ENCODE measurements around the gene C4orf50. TPM values are rescaled to one million over a fixed set of nuclear protein-coding genes. Genes with fewer than 3 reads are reported as not detected.
A peak's percentile ranks its signal among the peaks of the same experiment; 100 is the strongest.

The C4orf50 gene
- total and polyA plus RNA-seq, 5 donors from 2014 or later, result 0.05 to 3.5 (median 0.11) TPM; not detected in 2

GRCh38 chr4:5969336-5969735 lies 48.9 kb downstream of the C4orf50 start:
- Mint-ChIP-seq H3K27me3 (peaks cover 10% of the 10 kb centered on the region), H3K36me3 (no peaks in the 10 kb centered on the region), H3K4me1 (no peaks in the 10 kb centered on the region), H3K9me3 (peaks cover 0 to 3% (median 0%) of the 10 kb centered on the region in 7 donors), H3K27ac (no peak overlapping the region), H3K4me3 (no peak overlapping the region)
- DNase-seq, result no peak
- Histone ChIP-seq H3K4me3 (ENCODE audit: low read depth, low read length) (no peak overlapping the region), H3K9me3 (ENCODE audit: control insufficient read depth in 2 of 2, low read length in 2 of 2) (no peaks in the 10 kb centered on the region), H3K27ac (ENCODE audit: insufficient read depth, low read length, poor library complexity, severe bottlenecking) (no peak overlapping the region), H3K4me1 (ENCODE audit: control insufficient read depth, insufficient read depth, low read length, poor library complexity, severe bottlenecking) (no peaks in the 10 kb centered on the region), H3K27me3 (ENCODE audit: control insufficient read depth, insufficient read depth, low read length) (no peaks in the 10 kb centered on the region), H3K36me3 (ENCODE audit: control insufficient read depth, insufficient read depth, low read length) (no peaks in the 10 kb centered on the region)
- no peak for ATAC-seq (ENCODE audit: low read depth in 2 of 2)

- Histone ChIP-seq H3K36me3 (ENCODE audit: control insufficient read depth, insufficient read depth, low read length) (no peaks in the 10 kb centered on the region), H3K4me1 (ENCODE audit: control insufficient read depth, insufficient read depth, low read length, poor library complexity, severe bottlenecking) (no peaks in the 10 kb centered on the region), H3K27ac (ENCODE audit: insufficient read depth, low read length, poor library complexity, severe bottlenecking) (no peak overlapping the region), H3K9me3 (ENCODE audit: control insufficient read depth in 2 of 2, low read length in 2 of 2) (no peaks in the 10 kb centered on the region), H3K27me3 (ENCODE audit: control insufficient read depth, insufficient read depth, low read length) (no peaks in the 10 kb centered on the region), H3K4me3 (ENCODE audit: low read depth, low read length) (no peak overlapping the region)
- Mint-ChIP-seq H3K36me3 (no peaks in the 10 kb centered on the region), H3K4me1 (no peaks in the 10 kb centered on the region), H3K9me3 (peaks cover 0 to 3% (median 0%) of the 10 kb centered on the region in 7 donors), H3K4me3 (no peak overlapping the region), H3K27ac (peak overlapping the region in 1 of 3 donors; percentile 82), H3K27me3 (peaks cover 10% of the 10 kb centered on the region)
- ATAC-seq (ENCODE audit: low read depth in 2 of 2) (no peak), DNase-seq (no peak)
Observed at GRCh38 chr4:5968246-5968645, 50.0 kb downstream of the C4orf50 start.

- ATAC-seq (ENCODE audit: low read depth in 2 of 2) (no peak), DNase-seq (no peak)
- H3K27ac ChIP-seq (ENCODE audit: insufficient read depth, low read length, poor library complexity, severe bottlenecking), result no peak overlapping the region
- no peaks in the 10 kb centered on the region for H3K9me3 ChIP-seq (ENCODE audit: control insufficient read depth in 2 of 2, low read length in 2 of 2)
- no peaks in the 10 kb centered on the region for H3K36me3 ChIP-seq (ENCODE audit: control insufficient read depth, insufficient read depth, low read length)
- Mint-ChIP-seq H3K27ac (no peak overlapping the region), H3K27me3 (peaks cover 10% of the 10 kb centered on the region), H3K4me1 (no peaks in the 10 kb centered on the region), H3K9me3 (peaks cover 0 to 3% (median 0%) of the 10 kb centered on the region in 7 donors), H3K36me3 (no peaks in the 10 kb centered on the region), H3K4me3 (no peak overlapping the region)
- H3K27me3 ChIP-seq (ENCODE audit: control insufficient read depth, insufficient read depth, low read length), result no peaks in the 10 kb centered on the region
- H3K4me1 ChIP-seq (ENCODE audit: control insufficient read depth, insufficient read depth, low read length, poor library complexity, severe bottlenecking), result no peaks in the 10 kb centered on the region
- H3K4me3 ChIP-seq (ENCODE audit: low read depth, low read length), result no peak overlapping the region
Observed at GRCh38 chr4:5967783-5968182, 50.4 kb downstream of the C4orf50 start.

- H3K9me3 ChIP-seq (ENCODE audit: control insufficient read depth in 2 of 2, low read length in 2 of 2), result no peaks in the 10 kb centered on the region
- ATAC-seq (ENCODE audit: low read depth in 2 of 2) (no peak), DNase-seq (no peak)
- Mint-ChIP-seq H3K36me3 (no peaks in the 10 kb centered on the region), H3K4me3 (no peak overlapping the region), H3K27me3 (peaks cover 10% of the 10 kb centered on the region), H3K27ac (no peak overlapping the region), H3K4me1 (no peaks in the 10 kb centered on the region), H3K9me3 (peaks cover 0 to 1% (median 0%) of the 10 kb centered on the region in 7 donors)
- H3K27ac ChIP-seq (ENCODE audit: insufficient read depth, low read length, poor library complexity, severe bottlenecking), result no peak overlapping the region
- no peaks in the 10 kb centered on the region for H3K4me1 ChIP-seq (ENCODE audit: control insufficient read depth, insufficient read depth, low read length, poor library complexity, severe bottlenecking)
- no peaks in the 10 kb centered on the region for H3K27me3 ChIP-seq (ENCODE audit: control insufficient read depth, insufficient read depth, low read length)
- H3K36me3 ChIP-seq (ENCODE audit: control insufficient read depth, insufficient read depth, low read length), result no peaks in the 10 kb centered on the region
- H3K4me3 ChIP-seq (ENCODE audit: low read depth, low read length), result no peak overlapping the region
Observed at GRCh38 chr4:5965225-5965624, 53.0 kb downstream of the C4orf50 start.

GRCh38 chr4:5964030-5964429 lies 54.2 kb downstream of the C4orf50 start:
- DNase-seq (no peak), ATAC-seq (ENCODE audit: low read depth in 2 of 2) (no peak)

GRCh38 chr4:5963611-5964010 lies 54.6 kb downstream of the C4orf50 start:
- Mint-ChIP-seq H3K27ac (no peak overlapping the region), H3K4me1 (no peaks in the 10 kb centered on the region), H3K36me3 (no peaks in the 10 kb centered on the region), H3K27me3 (peaks cover 5% of the 10 kb centered on the region), H3K4me3 (no peak overlapping the region), H3K9me3 (no peaks in the 10 kb centered on the region)
- H3K4me3 ChIP-seq (ENCODE audit: low read depth, low read length), result no peak overlapping the region
- ATAC-seq (ENCODE audit: low read depth in 2 of 2) (no peak), DNase-seq (no peak)
- no peaks in the 10 kb centered on the region for H3K36me3 ChIP-seq (ENCODE audit: control insufficient read depth, insufficient read depth, low read length)
- no peaks in the 10 kb centered on the region for H3K4me1 ChIP-seq (ENCODE audit: control insufficient read depth, insufficient read depth, low read length, poor library complexity, severe bottlenecking)
- no peaks in the 10 kb centered on the region for H3K9me3 ChIP-seq (ENCODE audit: control insufficient read depth in 2 of 2, low read length in 2 of 2)
- H3K27ac ChIP-seq (ENCODE audit: insufficient read depth, low read length, poor library complexity, severe bottlenecking), result no peak overlapping the region
- no peaks in the 10 kb centered on the region for H3K27me3 ChIP-seq (ENCODE audit: control insufficient read depth, insufficient read depth, low read length)

More at GRCh38 chr4:5964030-5964429, 54.2 kb downstream of the C4orf50 start:
- Mint-ChIP-seq H3K9me3 (no peaks in the 10 kb centered on the region), H3K4me3 (no peak overlapping the region), H3K4me1 (no peaks in the 10 kb centered on the region), H3K27me3 (peaks cover 5% of the 10 kb centered on the region), H3K36me3 (no peaks in the 10 kb centered on the region), H3K27ac (no peak overlapping the region)
- Histone ChIP-seq H3K27ac (ENCODE audit: insufficient read depth, low read length, poor library complexity, severe bottlenecking) (no peak overlapping the region), H3K27me3 (ENCODE audit: control insufficient read depth, insufficient read depth, low read length) (no peaks in the 10 kb centered on the region), H3K4me1 (ENCODE audit: control insufficient read depth, insufficient read depth, low read length, poor library complexity, severe bottlenecking) (no peaks in the 10 kb centered on the region), H3K9me3 (ENCODE audit: control insufficient read depth in 2 of 2, low read length in 2 of 2) (no peaks in the 10 kb centered on the region), H3K36me3 (ENCODE audit: control insufficient read depth, insufficient read depth, low read length) (no peaks in the 10 kb centered on the region), H3K4me3 (ENCODE audit: low read depth, low read length) (no peak overlapping the region)

- H3K4me3 Mint-ChIP-seq, result no peak overlapping the region
Observed at GRCh38 chr4:5962416-5962815, 55.8 kb downstream of the C4orf50 start.

GRCh38 chr4:5960252-5960880 lies 57.9 kb downstream of the C4orf50 start:
- no peaks in the 10 kb centered on the region for H3K4me1 ChIP-seq (ENCODE audit: control insufficient read depth, insufficient read depth, low read length, poor library complexity, severe bottlenecking)
- H3K9me3 Mint-ChIP-seq, result no peaks in the 10 kb centered on the region
- H3K36me3 ChIP-seq (ENCODE audit: control insufficient read depth, insufficient read depth, low read length), result no peaks in the 10 kb centered on the region
- DNase-seq, result no peak
- H3K27ac ChIP-seq (ENCODE audit: insufficient read depth, low read length, poor library complexity, severe bottlenecking), result no peak overlapping the region
- H3K4me3 Mint-ChIP-seq, result no peak overlapping the region
- no peaks in the 10 kb centered on the region for H3K27me3 ChIP-seq (ENCODE audit: control insufficient read depth, insufficient read depth, low read length)
- no peaks in the 10 kb centered on the region for H3K36me3 Mint-ChIP-seq
- H3K4me1 Mint-ChIP-seq, result no peaks in the 10 kb centered on the region
- H3K4me3 ChIP-seq (ENCODE audit: low read depth, low read length), result no peak overlapping the region
- H3K9me3 ChIP-seq (ENCODE audit: control insufficient read depth in 2 of 2, low read length in 2 of 2), result no peaks in the 10 kb centered on the region
- peaks cover 13% of the 10 kb centered on the region for H3K27me3 Mint-ChIP-seq
- ATAC-seq (ENCODE audit: low read depth in 2 of 2), result no peak
- H3K27ac Mint-ChIP-seq, result no peak overlapping the region

More at GRCh38 chr4:5962416-5962815, 55.8 kb downstream of the C4orf50 start:
- H3K27ac ChIP-seq (ENCODE audit: insufficient read depth, low read length, poor library complexity, severe bottlenecking), result no peak overlapping the region
- H3K27me3 ChIP-seq (ENCODE audit: control insufficient read depth, insufficient read depth, low read length), result no peaks in the 10 kb centered on the region
- H3K4me1 ChIP-seq (ENCODE audit: control insufficient read depth, insufficient read depth, low read length, poor library complexity, severe bottlenecking), result no peaks in the 10 kb centered on the region
- Mint-ChIP-seq H3K9me3 (no peaks in the 10 kb centered on the region), H3K4me1 (no peaks in the 10 kb centered on the region), H3K27me3 (peaks cover 13% of the 10 kb centered on the region), H3K27ac (no peak overlapping the region), H3K36me3 (no peaks in the 10 kb centered on the region)
- ATAC-seq (ENCODE audit: low read depth in 2 of 2) (no peak), DNase-seq (no peak)
- no peak overlapping the region for H3K4me3 ChIP-seq (ENCODE audit: low read depth, low read length)
- no peaks in the 10 kb centered on the region for H3K36me3 ChIP-seq (ENCODE audit: control insufficient read depth, insufficient read depth, low read length)
- no peaks in the 10 kb centered on the region for H3K9me3 ChIP-seq (ENCODE audit: control insufficient read depth in 2 of 2, low read length in 2 of 2)
